ENCODE data around the gene TMEM106C. TPM values are rescaled to one million over a fixed set of nuclear protein-coding genes. Genes with fewer than 3 reads are reported as not detected.
A peak's percentile ranks its signal among the peaks of the same experiment; 100 is the strongest.

Gene TMEM106C
- total RNA-seq, 1 experiment from 2014 or later: 282 TPM

DNA sequence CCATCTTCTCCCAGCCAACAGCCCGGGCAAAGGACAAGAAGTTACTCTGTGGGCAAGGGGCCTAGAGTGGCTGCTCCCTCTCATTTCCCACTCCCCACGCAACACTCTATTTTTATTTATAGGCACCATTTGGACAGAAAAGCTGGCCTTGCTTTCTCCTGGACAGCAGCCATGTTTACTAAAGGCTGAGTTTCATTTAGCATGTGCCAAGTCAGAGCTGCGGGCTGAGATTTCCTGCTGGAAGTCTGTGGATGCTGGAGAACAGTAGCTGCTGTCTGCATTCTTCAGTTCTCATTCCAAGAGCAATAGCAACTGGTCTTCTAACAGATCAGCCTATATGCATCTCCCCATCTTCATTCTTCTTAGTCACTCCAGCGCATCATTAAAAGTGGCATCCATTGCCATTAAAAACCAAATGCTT, 32.6 kb downstream of the TMEM106C start:
- peak; percentile 50 for DNase-seq (ENCODE audit: low read depth)

DNA sequence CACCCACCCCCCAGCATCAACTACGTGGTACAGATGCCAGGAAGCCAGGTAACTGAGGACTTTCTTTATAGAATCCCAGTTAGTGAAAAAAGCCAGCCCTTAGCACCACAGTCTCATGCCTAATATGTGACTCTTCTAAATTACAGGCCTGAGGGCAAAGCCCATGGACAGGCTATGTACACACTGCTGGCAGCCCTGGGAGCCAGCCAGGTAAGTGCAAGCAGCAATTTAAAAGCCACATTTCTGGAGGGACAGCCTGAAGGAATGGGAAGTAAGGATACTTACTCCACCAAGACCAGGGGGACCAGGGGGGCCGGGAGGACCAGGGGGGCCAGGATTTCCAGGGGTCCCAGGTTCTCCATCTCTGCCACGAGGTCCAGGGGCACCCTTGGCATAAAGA, 33.9 kb downstream of the TMEM106C start:
- peak; percentile 63 for DNase-seq (ENCODE audit: low read depth)

DNA sequence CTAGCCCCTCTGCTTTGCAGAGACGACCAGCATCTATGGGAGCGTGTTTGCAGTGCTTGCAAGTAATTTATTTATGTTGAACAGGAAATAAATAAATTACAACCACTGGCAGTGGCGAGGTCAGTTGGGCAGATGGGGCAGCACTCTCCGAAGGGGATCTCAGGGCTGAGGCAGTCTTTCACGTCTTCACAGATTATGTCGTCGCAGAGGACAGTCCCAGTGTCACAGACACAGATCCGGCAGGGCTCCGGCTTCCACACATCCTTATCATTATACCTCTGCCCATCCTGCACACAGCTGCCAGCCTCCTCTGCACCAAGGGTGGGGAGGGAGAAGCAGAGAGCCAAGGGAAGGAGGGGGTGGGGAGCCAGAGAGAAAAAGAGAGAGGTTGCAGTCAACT, 36.4 kb downstream of the TMEM106C start:
- DNase-seq (ENCODE audit: low read depth): no peak

DNA sequence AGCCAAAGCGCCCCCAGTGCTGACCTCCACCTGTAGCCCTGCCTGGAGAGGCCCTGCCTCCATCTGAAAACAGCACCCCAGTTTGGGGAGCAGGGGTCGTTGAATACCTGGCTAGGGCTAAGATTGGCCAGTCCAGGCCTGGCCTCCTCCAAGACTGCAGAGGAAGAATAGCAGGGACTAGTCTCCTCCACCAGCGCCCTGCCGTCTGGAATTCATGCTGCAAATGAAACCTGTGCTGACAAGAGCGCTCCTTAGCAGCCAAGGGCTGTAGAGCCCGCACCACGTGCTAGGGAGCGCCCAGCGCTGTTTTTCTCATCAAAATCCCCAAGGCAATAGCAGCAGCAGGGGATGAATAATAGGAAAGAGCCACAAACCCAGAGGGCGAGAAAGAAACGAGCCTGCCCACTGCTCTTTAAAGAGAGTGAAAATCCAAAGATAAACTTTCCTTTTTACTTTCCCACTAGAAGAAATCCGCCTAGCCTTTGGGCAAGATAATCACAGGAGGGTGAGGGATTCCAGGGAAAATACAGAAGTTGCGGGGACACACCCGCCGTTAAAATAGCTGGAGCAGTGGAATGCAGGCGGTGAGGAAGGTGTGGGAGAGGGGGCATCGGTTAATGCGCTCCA, 37.6 kb downstream of the TMEM106C start:
- peak; percentile 80 for DNase-seq (ENCODE audit: low read depth)

DNA sequence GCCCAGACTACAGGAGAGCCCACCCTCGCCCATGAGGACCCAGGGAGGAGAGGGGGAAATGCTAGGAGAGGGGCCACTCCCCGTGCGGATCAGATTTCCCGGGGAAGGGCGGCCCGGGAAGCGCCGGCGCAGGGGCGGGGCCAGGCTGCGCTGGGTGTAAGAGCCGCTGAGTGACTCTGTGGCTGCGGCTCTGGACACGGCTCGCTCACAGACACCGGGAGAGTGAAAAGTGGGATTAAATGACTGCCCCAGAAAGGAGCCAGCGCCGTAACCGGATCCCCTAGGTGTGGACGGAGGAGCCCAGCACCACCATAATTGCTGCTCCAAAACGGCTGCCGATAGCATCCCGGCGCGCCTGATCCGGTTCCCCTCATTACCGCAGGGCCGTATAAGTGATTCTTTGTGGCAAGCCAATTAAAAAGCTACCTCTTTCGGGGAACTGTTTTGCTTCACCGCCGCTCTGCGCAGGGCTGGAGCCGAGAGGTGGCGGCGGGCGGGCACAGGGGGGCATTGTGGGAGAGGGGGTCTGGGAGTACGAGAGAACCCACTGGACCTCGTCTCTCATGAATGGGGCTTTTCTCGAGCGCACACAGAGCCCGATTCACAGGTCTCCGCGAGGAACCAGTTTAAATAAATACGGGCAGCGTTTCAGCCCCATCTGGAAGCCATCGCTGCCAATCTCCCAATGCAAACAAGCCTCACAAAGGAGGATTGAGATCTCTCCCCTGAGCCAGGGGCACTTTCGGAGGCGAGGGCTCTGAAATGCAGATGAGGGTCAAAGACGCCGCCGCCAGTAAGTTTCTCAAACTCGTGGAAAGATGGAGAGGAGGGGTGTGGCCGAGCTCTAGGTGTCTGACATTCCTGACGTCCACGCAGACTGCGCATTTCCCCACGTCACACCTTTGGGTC, 38.4 kb downstream of the TMEM106C start:
- DNase-seq (ENCODE audit: low read depth): peak; percentile 39

DNA sequence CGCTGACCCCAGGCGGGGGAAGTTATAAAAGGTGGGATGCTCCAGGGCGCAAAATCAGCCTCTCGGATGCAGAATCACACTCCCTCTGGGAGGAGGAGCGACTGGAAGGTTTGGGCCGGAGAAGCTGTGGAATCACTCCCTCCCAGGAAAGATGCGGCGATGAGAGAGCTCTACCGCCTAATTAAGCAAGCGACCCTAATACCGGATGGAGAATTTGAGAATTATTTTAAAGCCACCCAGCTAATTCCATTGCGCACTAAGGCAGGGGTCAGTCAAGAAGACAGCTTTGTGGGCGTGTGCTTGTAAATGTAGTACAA, 39.0 kb downstream of the TMEM106C start:
- no peak for DNase-seq (ENCODE audit: low read depth)

GRCh38 chr12:48002773-48003218, 39.4 kb downstream of the TMEM106C start:
- peak; percentile 30 for DNase-seq (ENCODE audit: low read depth)

DNA sequence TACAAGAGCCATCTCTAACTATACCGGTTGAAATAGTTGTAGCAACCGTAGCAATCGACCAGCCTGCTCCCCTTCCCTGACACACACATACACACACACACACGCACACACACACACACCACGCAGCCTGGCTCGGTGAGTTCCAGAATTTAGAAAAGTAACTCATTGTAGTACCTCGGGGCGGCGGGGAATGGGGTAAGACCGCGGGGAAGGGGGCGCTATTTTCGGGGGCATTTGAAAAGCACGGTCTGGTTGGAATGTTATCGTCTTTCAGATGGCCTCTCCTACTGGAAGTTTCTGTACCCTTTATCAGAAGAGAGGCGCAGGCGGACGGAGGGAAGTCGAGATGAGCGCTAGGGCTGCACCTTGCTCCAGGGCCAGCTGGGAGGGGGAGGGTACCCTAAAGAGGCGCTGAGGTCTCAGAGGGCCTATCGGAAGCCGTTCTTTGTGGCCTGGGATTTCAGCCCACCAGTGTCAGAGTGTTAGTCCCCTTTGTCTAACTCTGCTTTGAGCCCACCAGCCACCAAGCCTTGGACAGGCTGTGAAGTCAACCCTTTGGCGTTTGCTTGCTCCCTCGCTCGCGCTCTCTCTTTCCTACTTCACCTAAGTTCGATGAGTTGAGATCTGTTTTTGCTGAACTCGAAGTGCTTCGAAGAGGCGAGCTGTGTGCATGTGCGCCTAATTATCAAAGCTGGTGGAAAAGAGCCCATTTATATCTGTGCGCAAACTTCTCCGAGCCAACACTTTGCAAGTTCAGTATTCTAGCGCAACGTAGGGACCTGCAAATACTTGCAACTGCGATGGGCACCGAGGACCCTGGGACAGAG, 40.0 kb downstream of the TMEM106C start:
- no peak for DNase-seq (ENCODE audit: low read depth)

- peak; percentile 32 for DNase-seq (ENCODE audit: low read depth)
Observed at GRCh38 chr12:48004053-48004941, 40.9 kb downstream of the TMEM106C start, which contains the start of gene COL2A1. COL2A1 (minus strand) TSS chr12:48004476; CDS start chr12:48004321, 155 bp downstream.

DNA sequence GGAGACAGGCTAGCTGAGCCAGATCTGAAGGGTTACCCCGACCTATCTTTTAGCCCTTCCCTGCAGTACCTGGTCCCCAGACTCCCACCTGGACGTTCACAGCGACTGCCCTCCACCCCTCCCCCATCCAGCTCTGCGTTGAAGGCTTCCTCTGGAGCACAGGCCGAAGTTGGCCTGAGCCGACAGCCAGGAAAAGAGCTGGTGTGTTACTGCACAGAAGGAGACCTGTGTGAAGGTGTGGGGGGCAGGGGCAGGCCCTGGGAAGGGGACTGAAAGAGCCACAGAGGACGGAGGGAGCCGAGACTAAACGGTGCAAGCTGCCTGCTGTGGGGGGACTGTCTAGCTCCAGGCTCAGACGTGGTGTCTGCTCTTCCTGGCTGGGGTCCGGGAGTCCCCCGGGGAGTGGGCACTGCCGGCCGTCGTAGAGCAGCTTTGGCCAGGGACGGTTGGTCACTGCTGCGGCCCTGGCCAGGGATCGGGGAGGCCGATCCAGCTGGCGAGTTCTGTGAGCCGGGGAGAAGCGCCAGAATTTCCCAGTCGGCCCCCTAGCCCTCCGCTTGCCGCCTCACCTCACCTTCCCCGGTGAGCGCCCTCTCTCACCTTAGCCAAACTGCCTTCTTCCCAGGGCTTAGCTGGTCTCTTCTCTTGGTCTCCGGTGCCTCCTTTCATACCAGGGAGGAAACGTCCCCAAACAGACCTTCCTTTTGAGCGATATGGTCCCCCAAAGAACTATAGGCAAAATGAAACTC, 41.8 kb downstream of the TMEM106C start:
- DNase-seq (ENCODE audit: low read depth): no peak

DNA sequence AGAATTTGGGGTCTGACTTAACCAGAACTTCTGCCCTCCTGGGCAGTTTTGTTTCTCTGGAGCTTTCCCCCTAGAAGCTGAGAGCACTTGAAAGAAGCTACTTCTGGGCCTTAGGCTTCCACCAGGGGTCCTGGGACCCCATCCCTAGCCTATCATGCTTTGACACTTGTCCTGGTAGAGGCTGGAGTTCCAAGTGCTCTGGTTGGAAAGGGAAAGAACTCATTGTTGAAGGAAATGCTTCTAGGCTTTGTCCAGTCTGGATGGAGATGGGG, 42.3 kb downstream of the TMEM106C start:
- DNase-seq (ENCODE audit: low read depth): no peak

DNA sequence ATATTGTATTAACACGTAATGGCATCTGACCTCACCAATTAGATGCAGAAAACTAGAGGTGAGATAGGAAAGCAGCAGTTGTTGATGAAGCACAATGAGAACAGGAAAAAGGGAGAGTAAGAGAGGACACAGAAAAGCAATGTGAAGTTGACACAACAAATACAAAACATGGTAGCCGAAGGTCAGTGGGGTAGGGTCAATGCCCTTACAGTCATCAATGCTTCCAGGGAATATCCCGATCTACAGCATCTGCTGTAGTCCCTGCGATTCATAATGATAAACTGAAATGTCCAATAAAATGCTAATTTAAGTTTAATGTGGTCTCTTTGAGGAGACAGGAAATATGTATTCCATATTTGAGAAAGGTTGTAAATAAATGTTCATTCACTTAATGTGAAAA, 43.8 kb downstream of the TMEM106C start:
- DNase-seq (ENCODE audit: low read depth): no peak

DNA sequence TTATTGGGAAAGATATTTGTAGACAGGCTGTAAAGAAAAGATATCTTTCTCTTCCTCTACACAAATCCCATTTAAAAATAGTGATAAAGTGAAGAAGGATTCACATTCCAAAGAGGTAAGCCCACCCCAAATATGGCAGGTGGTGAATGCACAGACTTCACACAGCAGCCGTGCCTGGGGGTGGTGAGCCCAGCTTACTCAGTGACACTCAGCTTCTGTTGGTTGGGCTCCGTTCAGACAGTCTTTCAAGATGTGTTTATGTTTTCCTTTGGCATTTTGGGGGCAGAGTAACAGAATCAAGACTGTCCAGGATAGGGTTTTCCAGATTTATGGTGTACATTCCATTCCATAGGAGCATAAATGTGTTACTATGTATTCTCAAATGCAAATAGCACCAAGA, 45.0 kb downstream of the TMEM106C start:
- no peak for DNase-seq (ENCODE audit: low read depth)

GRCh38 chr12:48008950-48009349, 45.6 kb downstream of the TMEM106C start:
- DNase-seq (ENCODE audit: low read depth): no peak

- no peak for DNase-seq (ENCODE audit: low read depth)
Observed at GRCh38 chr12:48009471-48009870, 46.1 kb downstream of the TMEM106C start.

- no peak for DNase-seq (ENCODE audit: low read depth)
Observed at GRCh38 chr12:48010366-48010970, 47.1 kb downstream of the TMEM106C start.

DNA sequence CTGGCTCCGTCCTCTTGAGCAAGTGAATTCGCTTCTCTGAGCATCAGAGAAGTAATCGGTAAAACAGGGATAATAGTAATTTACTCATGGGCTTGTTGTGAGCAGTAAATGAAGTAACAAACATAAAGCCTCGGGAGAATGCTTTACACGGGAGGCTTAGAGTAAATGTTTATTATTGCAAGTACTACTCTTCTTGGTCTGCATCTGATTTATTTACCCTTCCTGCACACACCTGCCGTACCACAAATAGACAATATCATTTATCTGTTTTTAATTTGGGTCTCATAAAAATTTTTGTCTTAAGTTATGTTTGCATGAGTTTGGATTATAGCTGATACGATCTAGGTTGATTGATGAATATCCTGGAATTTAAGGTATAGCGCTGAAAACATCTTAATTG, 48.7 kb downstream of the TMEM106C start:
- no peak for DNase-seq (ENCODE audit: low read depth)

- no peak for DNase-seq (ENCODE audit: low read depth)
Observed at GRCh38 chr12:48013287-48013686, 49.9 kb downstream of the TMEM106C start.

DNA sequence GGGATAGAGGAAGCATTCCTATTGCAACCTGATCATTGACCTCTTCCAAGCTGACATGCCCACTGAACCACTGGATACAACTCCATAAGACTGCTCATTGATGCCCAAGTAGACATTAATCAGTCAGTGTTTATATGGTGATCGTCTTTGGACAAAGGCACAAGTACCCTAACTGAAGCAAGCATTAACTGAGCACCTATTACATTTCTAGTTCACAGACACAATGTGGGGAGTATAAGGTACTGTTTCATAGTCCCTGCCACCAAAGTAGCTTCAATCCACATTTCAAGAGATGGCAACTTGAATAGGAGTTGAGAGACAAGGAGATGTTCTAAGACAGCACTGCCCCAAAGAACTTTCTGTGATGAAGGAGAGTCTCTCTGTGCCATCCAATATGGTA, 51.7 kb downstream of the TMEM106C start:
- DNase-seq (ENCODE audit: low read depth): no peak

DNA sequence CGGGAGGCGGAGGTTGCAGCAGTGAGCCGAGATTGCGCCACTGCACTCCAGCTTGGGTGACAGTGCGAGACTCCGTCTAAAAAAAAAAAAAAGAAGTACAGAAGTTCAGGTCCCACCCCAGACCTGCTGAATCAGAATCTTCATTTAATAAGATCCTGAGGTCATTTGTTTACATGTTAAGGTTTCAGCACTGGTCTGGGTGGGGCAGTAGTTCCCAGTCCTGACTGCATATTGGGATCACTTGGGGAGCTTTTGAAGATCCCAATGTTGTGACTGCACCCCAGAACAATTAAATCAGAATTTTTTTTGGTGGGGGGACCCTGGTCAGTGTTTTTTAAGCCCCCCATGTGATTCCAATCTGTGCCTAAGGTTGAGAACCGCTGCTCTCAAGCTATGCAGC, 52.6 kb downstream of the TMEM106C start:
- DNase-seq (ENCODE audit: low read depth): peak; percentile 24
